DMS53 (cell line): Measurements from ENCODE around the gene ZNF492.
"Not testable (repeated sequence)": the region's sequence is repeated elsewhere in the genome, so short reads cannot be mapped to it uniquely, and the experiment has no call there.

Experiments used
- DNase-seq: peaks from one replicate; lab custom pipeline; 2025; lab: John Stamatoyannopoulos, UW

The ZNF492 gene

GRCh38 chr19:22633706-22634449 lies at the start of gene ZNF492:
Gene ZNF492, plus strand, starts transcription at chr19:22634324. Its CDS starts 19,076 bp downstream, at chr19:22653400.
- DNase-seq: not testable (repeated sequence)

- no peak for DNase-seq
Measured at GRCh38 chr19:22595422-22595821, 38.7 kb upstream of the ZNF492 start.

- DNase-seq: no peak
Measured at GRCh38 chr19:22595918-22596341, 38.2 kb upstream of the ZNF492 start.

GRCh38 chr19:22600690-22601648 lies 33.2 kb upstream of the ZNF492 start:
- DNase-seq: no peak

GRCh38 chr19:22601906-22602630 lies 32.1 kb upstream of the ZNF492 start:
- no peak for DNase-seq

GRCh38 chr19:22602631-22603272 lies 31.4 kb upstream of the ZNF492 start:
- no peak for DNase-seq

GRCh38 chr19:22603518-22604440 lies 30.3 kb upstream of the ZNF492 start:
- DNase-seq: no peak

- no peak for DNase-seq
Measured at GRCh38 chr19:22604571-22605274, 29.4 kb upstream of the ZNF492 start.

GRCh38 chr19:22605275-22606211 lies 28.6 kb upstream of the ZNF492 start:
- DNase-seq: no peak

GRCh38 chr19:22606212-22606553 lies 27.9 kb upstream of the ZNF492 start:
- no peak for DNase-seq

GRCh38 chr19:22606954-22607652 lies 27.0 kb upstream of the ZNF492 start:
- DNase-seq: no peak

- DNase-seq: no peak
Measured at GRCh38 chr19:22607653-22608430, 26.3 kb upstream of the ZNF492 start.

- DNase-seq: no peak
Measured at GRCh38 chr19:22608441-22608840, 25.7 kb upstream of the ZNF492 start.

GRCh38 chr19:22609630-22610029 lies 24.5 kb upstream of the ZNF492 start:
- no peak for DNase-seq

- DNase-seq: no peak
Measured at GRCh38 chr19:22610121-22610520, 24.0 kb upstream of the ZNF492 start.

- no peak for DNase-seq
Measured at GRCh38 chr19:22612316-22612715, 21.8 kb upstream of the ZNF492 start.

GRCh38 chr19:22616659-22617058 lies 17.5 kb upstream of the ZNF492 start:
- DNase-seq: no peak

- DNase-seq: not testable (repeated sequence)
Measured at GRCh38 chr19:22617181-22617580, 16.9 kb upstream of the ZNF492 start.
